CD14-positive monocyte (primary cell): ENCODE measurements around the gene AGXT. TPM values are rescaled to one million over a fixed set of nuclear protein-coding genes. Genes with fewer than 3 reads are reported as not detected.
A peak's percentile ranks its signal among the peaks of the same experiment; 100 is the strongest.
"Not testable (repeated sequence)": the region's sequence is repeated elsewhere in the genome, so short reads cannot be mapped to it uniquely, and the experiment has no call there.

Source experiments
- DNase-seq, 3 donors: peaks; one replicate each; pipeline ENCODE4 v3.0.0-alpha.2; 2011 to 2022
- H2AFZ ChIP-seq: 2 replicates; pipeline ENCODE4 v1.6.0; 2012; ENCODE audit warnings: mild to moderate bottlenecking, low read depth, low read length, inconsistent platforms; ENCODE audit not compliant: insufficient read depth, poor library complexity, severe bottlenecking
- H3K27ac ChIP-seq, 2 donors: 1 replicate in 1 of 2; 2 replicates in 1 of 2; pipeline ENCODE4 v1.5.1; 2012 to 2013; ENCODE audit warnings: low read length in 2 of 2, control low read depth in 1 of 2, inconsistent platforms in 1 of 2, low read depth in 1 of 2, mild to moderate bottlenecking in 1 of 2
- H3K27me3 ChIP-seq, 2 donors: one replicate each; pipeline versions ENCODE4 v1.6.0 to v1.6.1; 2011 to 2013; ENCODE audit warnings: low read length in 2 of 2; ENCODE audit not compliant: control insufficient read depth in 2 of 2, insufficient read depth in 2 of 2
- H3K36me3 ChIP-seq, 2 donors: replicated peaks in 1 of 2; 1 replicate in 1 of 2; 2 replicates in 1 of 2; pipeline versions ENCODE4 v1.5.1 to v1.6.1; 2012 to 2013; ENCODE audit warnings: low read length in 2 of 2, control low read depth in 1 of 2, inconsistent platforms in 1 of 2, mild to moderate bottlenecking in 1 of 2; ENCODE audit not compliant: insufficient read depth in 2 of 2, control insufficient read depth in 1 of 2
- H3K4me1 ChIP-seq, 2 donors: 1 replicate in 1 of 2; 2 replicates in 1 of 2; pipeline versions ENCODE4 v1.5.1 to v1.6.1; 2012 to 2013; ENCODE audit warnings: low read length in 2 of 2, control low read depth in 1 of 2, inconsistent platforms in 1 of 2, mild to moderate bottlenecking in 1 of 2, moderate library complexity in 1 of 2; ENCODE audit not compliant: insufficient read depth in 2 of 2, control insufficient read depth in 1 of 2
- H3K4me2 ChIP-seq: replicated peaks from 2 replicates; pipeline ENCODE3; 2012; ENCODE audit warnings: low read length, moderate library complexity, mild to moderate bottlenecking; ENCODE audit not compliant: poor library complexity, severe bottlenecking; ENCODE audit errors: extremely low read depth
- H3K4me3 ChIP-seq, 3 experiments: fragments of 200-600 bp in 1 of 3; sonication (generic) in 1 of 3; replicated peaks in 1 of 3; 1 replicate in 2 of 3; 2 replicates in 1 of 3; pipeline ENCODE4 v1.5.1; 2011 to 2013; ENCODE audit warnings: low read length in 3 of 3, mild to moderate bottlenecking in 3 of 3, control low read depth in 2 of 3, low read depth in 2 of 3, inconsistent platforms in 1 of 3, moderate library complexity in 1 of 3
- H3K79me2 ChIP-seq: 2 replicates; pipeline ENCODE4 v1.6.0; 2012; ENCODE audit warnings: mild to moderate bottlenecking, control low read depth, inconsistent platforms, low read length, moderate library complexity; ENCODE audit not compliant: insufficient read depth
- H3K9ac ChIP-seq: 2 replicates; pipeline ENCODE4 v1.6.0; 2017; ENCODE audit warnings: low read length, mild to moderate bottlenecking; ENCODE audit not compliant: insufficient read depth, poor library complexity, severe bottlenecking
- H3K9me3 ChIP-seq, 2 donors: replicated peaks in 1 of 2; 1 replicate in 1 of 2; 2 replicates in 1 of 2; pipeline versions ENCODE4 v1.5.1 to v1.6.1; 2012 to 2013; ENCODE audit warnings: low read length in 2 of 2, control low read depth in 1 of 2; ENCODE audit not compliant: control insufficient read depth in 1 of 2, insufficient read depth in 1 of 2
- H4K20me1 ChIP-seq: 2 replicates; pipeline ENCODE4 v1.6.0; 2012; ENCODE audit warnings: mild to moderate bottlenecking, low read length, control low read depth, moderate library complexity; ENCODE audit not compliant: insufficient read depth
- H3K27ac Mint-ChIP-seq, 7 donors: one replicate each; pipeline ENCODE4 v1.8.0; 2020; ENCODE audit warnings: mild to moderate bottlenecking in 7 of 7, mixed read lengths in 7 of 7, moderate library complexity in 6 of 7, inconsistent platforms in 2 of 7
- H3K27me3 Mint-ChIP-seq, 3 donors: one replicate each; pipeline ENCODE4 v1.8.0; 2021 to 2022; ENCODE audit warnings: low read depth in 3 of 3, mild to moderate bottlenecking in 3 of 3, mixed read lengths in 3 of 3, moderate library complexity in 3 of 3, inconsistent platforms in 1 of 3
- H3K36me3 Mint-ChIP-seq, 2 donors: one replicate each; pipeline ENCODE4 v1.8.0; 2020; ENCODE audit warnings: mixed read lengths in 2 of 2, inconsistent platforms in 1 of 2, mild to moderate bottlenecking in 1 of 2
- H3K4me1 Mint-ChIP-seq: one replicate; pipeline ENCODE4 v1.8.0; 2020; ENCODE audit warnings: mild to moderate bottlenecking, mixed read lengths
- H3K4me3 Mint-ChIP-seq, 2 donors: one replicate each; pipeline ENCODE4 v1.8.0; 2020; ENCODE audit warnings: mild to moderate bottlenecking in 2 of 2, mixed read lengths in 2 of 2, moderate library complexity in 1 of 2
- H3K9me3 Mint-ChIP-seq, 7 donors: one replicate each; pipeline ENCODE4 v1.8.0; 2020 to 2022; ENCODE audit warnings: mixed read lengths in 7 of 7, mild to moderate bottlenecking in 6 of 7, moderate library complexity in 6 of 7, inconsistent platforms in 2 of 7
- CTCF ChIP-seq: fragments of 200-600 bp; IDR thresholded peaks from one replicate; pipeline ENCODE4 v1.8.0; 2022; ENCODE audit warnings: antibody characterized with exemption, mild to moderate bottlenecking
- WGBS: methylation state at CpG from one replicate; pipeline ENCODE4 v1.1.5; 2013; ENCODE audit warnings: missing lambda C conversion rate; ENCODE audit not compliant: insufficient coverage; 5-methylcytosine and 5-hydroxymethylcytosine counted together
- intact Hi-C, 2 donors: fragments of 100-400 bp; cut with micrococcal nuclease; formaldehyde crosslinking; loops; one replicate each; pipeline versions ENCODE4 v1.15.0 to v1.15.1; 2023
- polyA plus RNA-seq, 3 donors: library from polyadenylated mRNA; depleted of rRNA in 1 of 3; unstranded in 2 of 3; stranded (reverse) in 1 of 3; fragments of 300-500 nt in 2 of 3; fragments of >200 nt in 1 of 3; fragmentation: Illumina TruSeq in 2 of 3; gene quantifications; 1 replicate in 2 of 3; 2 replicates in 1 of 3; pipeline ENCODE4 v1.2.3, GENCODE V29; 2012 to 2021

The AGXT gene
- polyA plus RNA-seq, 3 donors = not detected

GRCh38 chr2:240839152-240840143 is 29.2 kb upstream of the AGXT start:
- H3K4me3 Mint-ChIP-seq = no peak overlapping the region
- Histone ChIP-seq H3K4me1 (no peaks in the 10 kb centered on the region), H3K4me3 (no peak overlapping the region), H3K79me2 (no peaks in the 10 kb centered on the region), H3K9ac (no peak overlapping the region), H3K4me2 (no peak overlapping the region), H3K27ac (no peak overlapping the region), H4K20me1 (no peaks in the 10 kb centered on the region), H2AFZ (no peak overlapping the region), H3K9me3 (peaks cover 0 to 3% of the 10 kb centered on the region in 2 donors), H3K27me3 (no peaks in the 10 kb centered on the region), H3K36me3 (no peaks in the 10 kb centered on the region)
- DNase-seq = no peak
- no peaks in the 10 kb centered on the region for H3K4me1 Mint-ChIP-seq
- no peak for TF ChIP-seq CTCF
- WGBS = 95% methylated on average over 21 of the region's 28 CpGs
- intact Hi-C loops = loop anchor here in 1 of 2 donors (10.0 kb wide), 1 partner anchor 325 kb away; no protein-coding TSS in a partner anchor
- H3K9me3 Mint-ChIP-seq = peaks cover 0 to 6% (median 3%) of the 10 kb centered on the region in 7 donors
- H3K36me3 Mint-ChIP-seq = no peaks in the 10 kb centered on the region
- H3K27me3 Mint-ChIP-seq = peaks cover 8 to 21% (median 17%) of the 10 kb centered on the region in 3 donors
- H3K27ac Mint-ChIP-seq = no peak overlapping the region

- no peaks in the 10 kb centered on the region for H3K27me3 ChIP-seq
- no peaks in the 10 kb centered on the region for H3K79me2 ChIP-seq
- H3K4me3 Mint-ChIP-seq = no peak overlapping the region
- H3K27me3 Mint-ChIP-seq = peaks cover 12 to 20% (median 18%) of the 10 kb centered on the region in 3 donors
- H3K9me3 Mint-ChIP-seq = peaks cover 5 to 16% (median 7%) of the 10 kb centered on the region in 7 donors
- 57% methylated on average over 8 of the region's 9 CpGs for WGBS
- H3K36me3 Mint-ChIP-seq = no peaks in the 10 kb centered on the region
- no peak overlapping the region for H2AFZ ChIP-seq
- no peak overlapping the region for H3K27ac Mint-ChIP-seq
- no peak overlapping the region for H3K4me2 ChIP-seq
- H3K36me3 ChIP-seq = no peaks in the 10 kb centered on the region
- no peak overlapping the region for H3K27ac ChIP-seq
- TF ChIP-seq CTCF = no peak
- H3K9ac ChIP-seq = no peak overlapping the region
- no peaks in the 10 kb centered on the region for H3K4me1 Mint-ChIP-seq
- H3K4me1 ChIP-seq = no peaks in the 10 kb centered on the region
- no peaks in the 10 kb centered on the region for H4K20me1 ChIP-seq
- H3K4me3 ChIP-seq = no peak overlapping the region
- DNase-seq = peak in 1 of 3 donors; percentile 22
- intact Hi-C loops = no loop called here
- H3K9me3 ChIP-seq = peaks cover 0 to 7% of the 10 kb centered on the region in 2 donors
These were observed 28.1 kb upstream of the AGXT start for GRCh38 chr2:240840435-240841060.

GRCh38 chr2:240846309-240846708 is 22.3 kb upstream of the AGXT start:
- no CpG with 5 or more reads among the region's 2 CpGs for WGBS
- H3K27me3 ChIP-seq, H2AFZ ChIP-seq, intact Hi-C loops, H3K4me1 Mint-ChIP-seq, H3K27ac ChIP-seq, H3K36me3 Mint-ChIP-seq, H3K4me3 ChIP-seq, H3K4me3 Mint-ChIP-seq, DNase-seq, H3K36me3 ChIP-seq, H3K27ac Mint-ChIP-seq, H3K9ac ChIP-seq, H4K20me1 ChIP-seq, H3K4me2 ChIP-seq, H3K79me2 ChIP-seq, H3K4me1 ChIP-seq: not testable (repeated sequence)
- H3K27me3 Mint-ChIP-seq = peaks cover 8 to 11% (median 10%) of the 10 kb centered on the region in 3 donors
- peaks cover 0 to 14% of the 10 kb centered on the region in 2 donors for H3K9me3 ChIP-seq
- peaks cover 15 to 30% (median 22%) of the 10 kb centered on the region in 7 donors for H3K9me3 Mint-ChIP-seq
